HEK293 (cell line): ENCODE measurements around the gene SLC25A42.

ENCODE experiments used
- KLF9 ChIP-seq: fragments of 450-650 bp; formaldehyde crosslinking; IDR thresholded peaks from 2 replicates; pipeline ENCODE4 v1.5.1; 2016; ENCODE audit warnings: missing biosample characterization, missing genetic modification characterization, low read depth
- PRDM1 ChIP-seq: fragments of 450-650 bp; formaldehyde crosslinking; IDR thresholded peaks from 2 replicates; pipeline ENCODE4; 2016; ENCODE audit warnings: missing biosample characterization, missing genetic modification characterization
- SCRT2 ChIP-seq: fragments of 450-650 bp; formaldehyde crosslinking; IDR thresholded peaks from 2 replicates; pipeline ENCODE4 v1.5.1; 2016; ENCODE audit warnings: missing biosample characterization, missing genetic modification characterization
- SP7 ChIP-seq: fragments of 450-650 bp; formaldehyde crosslinking; IDR thresholded peaks from 2 replicates; pipeline ENCODE4 v1.5.1; 2016; ENCODE audit warnings: missing biosample characterization, missing genetic modification characterization
- WT1 ChIP-seq: fragments of 450-650 bp; formaldehyde crosslinking; IDR thresholded peaks from 2 replicates; pipeline ENCODE4 v1.5.1; 2016; ENCODE audit warnings: missing biosample characterization, missing genetic modification characterization
- ZBTB20 ChIP-seq: fragments of 450-650 bp; formaldehyde crosslinking; IDR thresholded peaks from 2 replicates; pipeline ENCODE4 v1.5.1; 2016; ENCODE audit warnings: missing biosample characterization, missing genetic modification characterization
- ZBTB21 ChIP-seq: fragments of 450-650 bp; formaldehyde crosslinking; IDR thresholded peaks from 2 replicates; pipeline ENCODE4 v1.5.1; 2017; ENCODE audit warnings: missing biosample characterization, missing genetic modification characterization
- ZBTB48 ChIP-seq: fragments of 450-650 bp; formaldehyde crosslinking; IDR thresholded peaks from 2 replicates; pipeline ENCODE4 v1.5.1; 2016; ENCODE audit warnings: missing biosample characterization, missing genetic modification characterization
- ZNF133 ChIP-seq: fragments of 450-650 bp; formaldehyde crosslinking; IDR thresholded peaks from 2 replicates; pipeline ENCODE4 v1.5.1; 2016; ENCODE audit warnings: missing biosample characterization, missing genetic modification characterization
- ZNF138 ChIP-seq: fragments of 450-650 bp; formaldehyde crosslinking; IDR thresholded peaks from 2 replicates; pipeline ENCODE4 v1.5.1; 2016; ENCODE audit warnings: missing biosample characterization, missing genetic modification characterization, borderline replicate concordance
- ZNF174 ChIP-seq: fragments of 450-650 bp; formaldehyde crosslinking; IDR thresholded peaks from 2 replicates; pipeline ENCODE4 v1.5.0; 2017; ENCODE audit warnings: missing biosample characterization, mild to moderate bottlenecking, missing genetic modification characterization
- ZNF221 ChIP-seq: fragments of 450-650 bp; formaldehyde crosslinking; IDR thresholded peaks from 2 replicates; pipeline ENCODE4 v1.5.1; 2017; ENCODE audit warnings: missing biosample characterization, missing genetic modification characterization, borderline replicate concordance
- ZNF223 ChIP-seq: fragments of 450-650 bp; formaldehyde crosslinking; IDR thresholded peaks from 2 replicates; pipeline ENCODE4 v1.5.1; 2016; ENCODE audit warnings: missing biosample characterization, missing genetic modification characterization
- ZNF350 ChIP-seq: fragments of 450-650 bp; formaldehyde crosslinking; IDR thresholded peaks from 2 replicates; pipeline ENCODE4 v1.5.0; 2017; ENCODE audit warnings: missing biosample characterization, mild to moderate bottlenecking, missing genetic modification characterization
- ZNF404 ChIP-seq: fragments of 450-650 bp; formaldehyde crosslinking; IDR thresholded peaks from 2 replicates; pipeline ENCODE4 v1.5.1; 2017; ENCODE audit warnings: missing biosample characterization, missing genetic modification characterization
- ZNF423 ChIP-seq: fragments of 450-650 bp; formaldehyde crosslinking; IDR thresholded peaks from 2 replicates; pipeline ENCODE4 v1.5.1; 2016; ENCODE audit warnings: missing biosample characterization, missing genetic modification characterization
- ZNF521 ChIP-seq: fragments of 450-650 bp; formaldehyde crosslinking; IDR thresholded peaks from 2 replicates; pipeline ENCODE4 v1.5.1; 2017; ENCODE audit warnings: missing biosample characterization, mild to moderate bottlenecking, missing genetic modification characterization
- ZNF571 ChIP-seq: fragments of 450-650 bp; formaldehyde crosslinking; IDR thresholded peaks from 2 replicates; pipeline ENCODE4 v1.5.0; 2017; ENCODE audit warnings: missing biosample characterization, missing genetic modification characterization
- ZNF626 ChIP-seq: fragments of 450-650 bp; sonication (Bioruptor Pico); formaldehyde crosslinking; IDR thresholded peaks from 2 replicates; pipeline ENCODE4 v1.5.1; 2018; ENCODE audit warnings: missing biosample characterization, missing genetic modification characterization, inconsistent platforms
- ZNF658 ChIP-seq: fragments of 450-650 bp; formaldehyde crosslinking; IDR thresholded peaks from 2 replicates; pipeline ENCODE4; 2016; ENCODE audit warnings: missing biosample characterization, missing genetic modification characterization
- ZNF768 ChIP-seq: fragments of 450-650 bp; formaldehyde crosslinking; IDR thresholded peaks from 2 replicates; pipeline ENCODE4 v1.5.1; 2018; ENCODE audit warnings: missing biosample characterization, mild to moderate bottlenecking, missing genetic modification characterization
- ZNF843 ChIP-seq: fragments of 450-650 bp; formaldehyde crosslinking; IDR thresholded peaks from 2 replicates; pipeline ENCODE4 v1.5.1; 2016; ENCODE audit warnings: missing biosample characterization, missing genetic modification characterization
- TF ChIP-seq, protein P1 (sequence below): fragments of 450-650 bp; formaldehyde crosslinking; IDR thresholded peaks from 2 replicates; pipeline ENCODE4 v1.5.1; 2016; ENCODE audit warnings: missing biosample characterization, missing genetic modification characterization
- TF ChIP-seq, protein P2 (sequence below): fragments of 450-650 bp; formaldehyde crosslinking; IDR thresholded peaks from 2 replicates; pipeline ENCODE4 v1.5.0; 2017; ENCODE audit warnings: missing biosample characterization, missing genetic modification characterization, borderline replicate concordance
- TF ChIP-seq, protein P3 (sequence below): fragments of 450-650 bp; formaldehyde crosslinking; IDR thresholded peaks from 2 replicates; pipeline ENCODE4 v1.5.1; 2016; ENCODE audit warnings: missing biosample characterization, missing genetic modification characterization
- TF ChIP-seq, protein P4 (sequence below): fragments of 450-650 bp; formaldehyde crosslinking; conservative IDR thresholded peaks from 2 replicates; pipeline ENCODE4 v1.5.1; 2016; ENCODE audit warnings: low read depth, missing biosample characterization, missing genetic modification characterization
- TF ChIP-seq, protein P5 (sequence below): fragments of 450-650 bp; formaldehyde crosslinking; IDR thresholded peaks from 2 replicates; pipeline ENCODE4 v1.5.1; 2016; ENCODE audit warnings: missing biosample characterization, missing genetic modification characterization

SLC25A42 gene

DNA sequence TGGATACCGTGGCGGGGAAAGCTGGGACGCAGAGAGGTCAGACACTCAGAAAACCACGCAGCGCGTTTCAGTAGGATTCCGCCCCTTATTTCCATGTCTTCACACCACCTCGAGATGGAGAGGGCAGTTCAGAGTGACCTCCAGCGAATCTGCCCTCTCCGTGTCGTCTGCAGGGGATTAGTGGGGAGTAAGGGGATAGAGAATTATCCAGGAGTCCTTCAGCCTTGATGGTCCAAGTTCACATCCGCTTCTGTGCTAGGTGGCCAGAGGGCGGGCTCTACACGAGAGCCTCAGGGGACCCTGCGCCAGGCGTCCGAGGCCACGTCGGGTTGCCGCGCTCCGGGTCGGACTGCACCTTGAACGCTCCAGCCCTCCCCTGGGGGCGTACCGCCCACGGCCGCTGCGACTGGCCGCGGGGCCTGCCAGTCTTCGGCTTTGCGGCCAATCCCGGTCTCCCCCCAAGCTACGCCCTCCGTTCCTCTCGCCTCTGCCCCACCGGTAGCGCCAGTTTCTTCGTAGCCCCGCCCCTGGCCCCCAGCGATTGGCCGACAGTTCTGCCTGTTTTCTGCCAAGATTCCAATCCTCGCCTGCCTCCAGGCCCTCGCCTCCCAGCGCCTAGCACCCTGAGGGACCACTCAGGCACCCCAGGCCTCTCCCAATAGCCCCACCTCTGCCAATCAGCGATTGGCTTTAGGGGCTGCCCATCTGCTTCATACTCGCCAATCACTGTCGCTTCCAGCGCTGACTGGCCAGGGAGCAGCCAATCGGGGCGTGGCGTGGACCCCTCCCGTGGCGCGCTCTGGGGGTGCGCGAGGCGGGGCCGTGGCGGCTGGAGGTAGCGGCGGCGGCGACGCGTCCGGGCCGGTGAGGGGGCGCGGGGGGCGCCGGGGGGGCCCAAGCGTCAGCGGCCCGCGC is at the start of gene SLC25A42 (continued):
- TF ChIP-seq, protein P1, sequence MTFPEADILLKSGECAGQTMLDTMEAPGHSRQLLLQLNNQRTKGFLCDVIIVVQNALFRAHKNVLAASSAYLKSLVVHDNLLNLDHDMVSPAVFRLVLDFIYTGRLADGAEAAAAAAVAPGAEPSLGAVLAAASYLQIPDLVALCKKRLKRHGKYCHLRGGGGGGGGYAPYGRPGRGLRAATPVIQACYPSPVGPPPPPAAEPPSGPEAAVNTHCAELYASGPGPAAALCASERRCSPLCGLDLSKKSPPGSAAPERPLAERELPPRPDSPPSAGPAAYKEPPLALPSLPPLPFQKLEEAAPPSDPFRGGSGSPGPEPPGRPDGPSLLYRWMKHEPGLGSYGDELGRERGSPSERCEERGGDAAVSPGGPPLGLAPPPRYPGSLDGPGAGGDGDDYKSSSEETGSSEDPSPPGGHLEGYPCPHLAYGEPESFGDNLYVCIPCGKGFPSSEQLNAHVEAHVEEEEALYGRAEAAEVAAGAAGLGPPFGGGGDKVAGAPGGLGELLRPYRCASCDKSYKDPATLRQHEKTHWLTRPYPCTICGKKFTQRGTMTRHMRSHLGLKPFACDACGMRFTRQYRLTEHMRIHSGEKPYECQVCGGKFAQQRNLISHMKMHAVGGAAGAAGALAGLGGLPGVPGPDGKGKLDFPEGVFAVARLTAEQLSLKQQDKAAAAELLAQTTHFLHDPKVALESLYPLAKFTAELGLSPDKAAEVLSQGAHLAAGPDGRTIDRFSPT (tag by site-specific recombination): no peak
- TF ChIP-seq WT1 (tag by site-specific recombination) (no peak), PRDM1 (tag by site-specific recombination) (no peak), ZNF843 (tag by site-specific recombination) (no peak), ZNF350 (tag by site-specific recombination) (no peak), ZNF658 (tag by site-specific recombination) (no peak), ZNF404 (tag by site-specific recombination) (no peak), ZBTB21 (tag by site-specific recombination) (no peak), ZNF174 (tag by site-specific recombination) (no peak), ZNF571 (tag by site-specific recombination) (no peak), SCRT2 (no peak), ZNF133 (tag by site-specific recombination) (no peak), SP7 (tag by site-specific recombination) (no peak), ZNF423 (tag by site-specific recombination) (peak; percentile 93), ZNF138 (tag by site-specific recombination) (no peak), ZBTB48 (peak; percentile 75; the same call in 1 of the 2 replicates), ZNF768 (no peak), KLF9 (tag by site-specific recombination) (peak; percentile 64), ZNF223 (tag by site-specific recombination) (no peak), ZNF521 (no peak), ZNF221 (tag by site-specific recombination) (no peak), ZBTB20 (tag by site-specific recombination) (no peak), ZNF626 (no peak)
- TF ChIP-seq, protein P2, sequence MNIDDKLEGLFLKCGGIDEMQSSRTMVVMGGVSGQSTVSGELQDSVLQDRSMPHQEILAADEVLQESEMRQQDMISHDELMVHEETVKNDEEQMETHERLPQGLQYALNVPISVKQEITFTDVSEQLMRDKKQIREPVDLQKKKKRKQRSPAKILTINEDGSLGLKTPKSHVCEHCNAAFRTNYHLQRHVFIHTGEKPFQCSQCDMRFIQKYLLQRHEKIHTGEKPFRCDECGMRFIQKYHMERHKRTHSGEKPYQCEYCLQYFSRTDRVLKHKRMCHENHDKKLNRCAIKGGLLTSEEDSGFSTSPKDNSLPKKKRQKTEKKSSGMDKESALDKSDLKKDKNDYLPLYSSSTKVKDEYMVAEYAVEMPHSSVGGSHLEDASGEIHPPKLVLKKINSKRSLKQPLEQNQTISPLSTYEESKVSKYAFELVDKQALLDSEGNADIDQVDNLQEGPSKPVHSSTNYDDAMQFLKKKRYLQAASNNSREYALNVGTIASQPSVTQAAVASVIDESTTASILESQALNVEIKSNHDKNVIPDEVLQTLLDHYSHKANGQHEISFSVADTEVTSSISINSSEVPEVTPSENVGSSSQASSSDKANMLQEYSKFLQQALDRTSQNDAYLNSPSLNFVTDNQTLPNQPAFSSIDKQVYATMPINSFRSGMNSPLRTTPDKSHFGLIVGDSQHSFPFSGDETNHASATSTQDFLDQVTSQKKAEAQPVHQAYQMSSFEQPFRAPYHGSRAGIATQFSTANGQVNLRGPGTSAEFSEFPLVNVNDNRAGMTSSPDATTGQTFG: no peak
- TF ChIP-seq, protein P3, sequence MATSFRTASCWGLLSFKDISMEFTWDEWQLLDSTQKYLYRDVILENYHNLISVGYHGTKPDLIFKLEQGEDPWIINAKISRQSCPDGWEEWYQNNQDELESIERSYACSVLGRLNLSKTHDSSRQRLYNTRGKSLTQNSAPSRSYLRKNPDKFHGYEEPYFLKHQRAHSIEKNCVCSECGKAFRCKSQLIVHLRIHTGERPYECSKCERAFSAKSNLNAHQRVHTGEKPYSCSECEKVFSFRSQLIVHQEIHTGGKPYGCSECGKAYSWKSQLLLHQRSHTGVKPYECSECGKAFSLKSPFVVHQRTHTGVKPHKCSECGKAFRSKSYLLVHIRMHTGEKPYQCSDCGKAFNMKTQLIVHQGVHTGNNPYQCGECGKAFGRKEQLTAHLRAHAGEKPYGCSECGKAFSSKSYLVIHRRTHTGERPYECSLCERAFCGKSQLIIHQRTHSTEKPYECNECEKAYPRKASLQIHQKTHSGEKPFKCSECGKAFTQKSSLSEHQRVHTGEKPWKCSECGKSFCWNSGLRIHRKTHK (tag by site-specific recombination): no peak
- TF ChIP-seq, protein P4, sequence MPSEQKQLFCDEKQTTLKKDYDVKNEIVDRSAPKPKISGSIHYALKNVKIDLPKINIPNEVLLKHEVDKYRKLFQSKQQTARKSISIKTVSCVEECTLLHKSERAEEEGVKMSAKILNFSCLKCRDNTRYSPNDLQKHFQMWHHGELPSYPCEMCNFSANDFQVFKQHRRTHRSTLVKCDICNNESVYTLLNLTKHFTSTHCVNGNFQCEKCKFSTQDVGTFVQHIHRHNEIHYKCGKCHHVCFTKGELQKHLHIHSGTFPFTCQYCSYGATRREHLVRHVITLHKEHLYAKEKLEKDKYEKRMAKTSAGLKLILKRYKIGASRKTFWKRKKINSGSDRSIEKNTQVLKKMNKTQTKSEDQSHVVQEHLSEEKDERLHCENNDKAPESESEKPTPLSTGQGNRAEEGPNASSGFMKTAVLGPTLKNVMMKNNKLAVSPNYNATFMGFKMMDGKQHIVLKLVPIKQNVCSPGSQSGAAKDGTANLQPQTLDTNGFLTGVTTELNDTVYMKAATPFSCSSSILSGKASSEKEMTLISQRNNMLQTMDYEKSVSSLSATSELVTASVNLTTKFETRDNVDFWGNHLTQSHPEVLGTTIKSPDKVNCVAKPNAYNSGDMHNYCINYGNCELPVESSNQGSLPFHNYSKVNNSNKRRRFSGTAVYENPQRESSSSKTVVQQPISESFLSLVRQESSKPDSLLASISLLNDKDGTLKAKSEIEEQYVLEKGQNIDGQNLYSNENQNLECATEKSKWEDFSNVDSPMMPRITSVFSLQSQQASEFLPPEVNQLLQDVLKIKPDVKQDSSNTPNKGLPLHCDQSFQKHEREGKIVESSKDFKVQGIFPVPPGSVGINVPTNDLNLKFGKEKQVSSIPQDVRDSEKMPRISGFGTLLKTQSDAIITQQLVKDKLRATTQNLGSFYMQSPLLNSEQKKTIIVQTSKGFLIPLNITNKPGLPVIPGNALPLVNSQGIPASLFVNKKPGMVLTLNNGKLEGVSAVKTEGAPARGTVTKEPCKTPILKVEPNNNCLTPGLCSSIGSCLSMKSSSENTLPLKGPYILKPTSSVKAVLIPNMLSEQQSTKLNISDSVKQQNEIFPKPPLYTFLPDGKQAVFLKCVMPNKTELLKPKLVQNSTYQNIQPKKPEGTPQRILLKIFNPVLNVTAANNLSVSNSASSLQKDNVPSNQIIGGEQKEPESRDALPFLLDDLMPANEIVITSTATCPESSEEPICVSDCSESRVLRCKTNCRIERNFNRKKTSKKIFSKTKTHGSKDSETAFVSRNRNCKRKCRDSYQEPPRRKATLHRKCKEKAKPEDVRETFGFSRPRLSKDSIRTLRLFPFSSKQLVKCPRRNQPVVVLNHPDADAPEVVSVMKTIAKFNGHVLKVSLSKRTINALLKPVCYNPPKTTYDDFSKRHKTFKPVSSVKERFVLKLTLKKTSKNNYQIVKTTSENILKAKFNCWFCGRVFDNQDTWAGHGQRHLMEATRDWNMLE (tag by site-specific recombination): no peak
- TF ChIP-seq, protein P5, sequence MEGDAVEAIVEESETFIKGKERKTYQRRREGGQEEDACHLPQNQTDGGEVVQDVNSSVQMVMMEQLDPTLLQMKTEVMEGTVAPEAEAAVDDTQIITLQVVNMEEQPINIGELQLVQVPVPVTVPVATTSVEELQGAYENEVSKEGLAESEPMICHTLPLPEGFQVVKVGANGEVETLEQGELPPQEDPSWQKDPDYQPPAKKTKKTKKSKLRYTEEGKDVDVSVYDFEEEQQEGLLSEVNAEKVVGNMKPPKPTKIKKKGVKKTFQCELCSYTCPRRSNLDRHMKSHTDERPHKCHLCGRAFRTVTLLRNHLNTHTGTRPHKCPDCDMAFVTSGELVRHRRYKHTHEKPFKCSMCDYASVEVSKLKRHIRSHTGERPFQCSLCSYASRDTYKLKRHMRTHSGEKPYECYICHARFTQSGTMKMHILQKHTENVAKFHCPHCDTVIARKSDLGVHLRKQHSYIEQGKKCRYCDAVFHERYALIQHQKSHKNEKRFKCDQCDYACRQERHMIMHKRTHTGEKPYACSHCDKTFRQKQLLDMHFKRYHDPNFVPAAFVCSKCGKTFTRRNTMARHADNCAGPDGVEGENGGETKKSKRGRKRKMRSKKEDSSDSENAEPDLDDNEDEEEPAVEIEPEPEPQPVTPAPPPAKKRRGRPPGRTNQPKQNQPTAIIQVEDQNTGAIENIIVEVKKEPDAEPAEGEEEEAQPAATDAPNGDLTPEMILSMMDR (tag by site-specific recombination): no peak
